ENCODE measurements around the gene PLEK. TPM values are rescaled to one million over a fixed set of nuclear protein-coding genes. Genes with fewer than 3 reads are reported as not detected.

PLEK gene
- total and polyA plus RNA-seq, 10 of the 15 experiments (the other 5 are each of a cell fraction or from before 2014, with no cell fraction given), result 229 to 804 (median 362) TPM

- TF ChIP-seq POLR2AphosphoS5 (IDR thresholded peaks at IDR 0.05; ENCODE audit: low read length) (peak; percentile 56; the same call in 1 of the 2 replicates), POU2F2 (IDR thresholded peaks at IDR 0.05; ENCODE audit: borderline replicate concordance, low read depth, low read length) (no peak), E2F8 (IDR thresholded peaks at IDR 0.05; ENCODE audit: low read depth, partially characterized antibody) (no peak), TBL1XR1 (IDR thresholded peaks at IDR 0.05; ENCODE audit: low read depth, low read length) (no peak), ZBED1 (IDR thresholded peaks at IDR 0.05; ENCODE audit: borderline replicate concordance) (no peak), ZSCAN29 (IDR thresholded peaks at IDR 0.05) (no peak), MLLT1 (IDR thresholded peaks at IDR 0.05) (0 out of 2 replicates have a peak, but pooled peaks have one; percentile 38), SIX5 (IDR thresholded peaks at IDR 0.05; ENCODE audit: low read depth, low read length, severe bottlenecking) (no peak), ZBTB4 (CRISPR knock-in tag; IDR thresholded peaks at IDR 0.05) (no peak), YBX1 (IDR thresholded peaks at IDR 0.05) (no peak), CHD4 (IDR thresholded peaks at IDR 0.05) (no peak)
- H4K20me1 ChIP-seq (ENCODE audit: control insufficient read depth, insufficient read depth), result no peaks in the 10 kb centered on the region
- SMC1A ChIA-PET (ENCODE audit: uncharacterized antibody, unreplicated experiment), result interaction anchor here (0.7 to 7.1 kb wide), 13 partner anchors 10 to 73 kb away, joined by 3 to 126 read pairs (median 5); no protein-coding TSS in a partner anchor
- no peak for DNase-seq (ENCODE audit: low read depth, low spot score)
- RAD21 ChIA-PET (ENCODE audit: unreplicated experiment), result interaction anchor here (0.8 to 7.1 kb wide), 15 partner anchors 8 to 118 kb away, joined by 3 to 62 read pairs (median 7); partner anchors contain the start of genes APLF, FBXO48 and PPP3R1
- BruUV-seq (replicated peaks), result TSS peak; percentile 78
- in situ Hi-C loops (cut with MboI), result no loop called here
- ATAC-seq, result 0 out of 3 replicates have a peak, but pooled peaks have one; percentile 5
- intact Hi-C loops (cut with micrococcal nuclease; ENCODE audit: unreplicated experiment), result loop anchor here (10.0 kb wide), 1 partner anchor 1274 kb away; the partner anchor contains the start of gene AAK1
- peaks cover 14% of the 10 kb centered on the region for H3K4me1 ChIP-seq (ENCODE audit: control insufficient read depth, insufficient read depth, low read length)
- H3K27me3 ChIP-seq (replicated peaks in 1 of 2; ENCODE audit: control insufficient read depth in 2 of 2, insufficient read depth in 2 of 2, low read length in 1 of 2), result no peaks in the 10 kb centered on the region
- H3K36me3 ChIP-seq (ENCODE audit: control insufficient read depth in 2 of 2, insufficient read depth in 2 of 2, low read length in 1 of 2), result no peaks in the 10 kb centered on the region; a peak in 1 of 4 replicates
- POLR2A ChIA-PET, result interaction anchor here (0.9 to 6.7 kb wide), 8 partner anchors 8 to 70 kb away, joined by 3 to 71 read pairs (median 12); no protein-coding TSS in a partner anchor
- WGBS (ENCODE audit: insufficient coverage, insufficient replicate concordance, low lambda C conversion rate, missing lambda C conversion rate), result 0% methylated on average over 1 of the region's 1 CpG
- H3K4me2 ChIP-seq (ENCODE audit: control insufficient read depth, insufficient read depth), result peak overlapping the region; percentile 51
- peak overlapping the region; percentile 65 for H3K4me3 ChIP-seq
- FAIRE-seq, result no peak
- H3K79me2 ChIP-seq (ENCODE audit: control insufficient read depth, insufficient read depth, low read length), result peaks cover 99% of the 10 kb centered on the region
- CTCF ChIA-PET, result interaction anchor here (0.6 to 3.9 kb wide), 9 partner anchors 8 to 96 kb away, joined by 3 to 22 read pairs (median 4); partner anchors contain the start of genes APLF and FBXO48
- peak overlapping the region; percentile 32 for H3K27ac ChIP-seq (ENCODE audit: control insufficient read depth, insufficient read depth)
- 0 out of 2 replicates have a peak overlapping the region, but pooled peaks have one; percentile 1 for H3K9ac ChIP-seq (ENCODE audit: control insufficient read depth, insufficient read depth, low read length)
- no peak overlapping the region for H2AFZ ChIP-seq (ENCODE audit: control insufficient read depth, low read depth, low read length)
- H3K9me3 ChIP-seq (replicated peaks; ENCODE audit: control insufficient read depth, insufficient read depth, low read length), result no peaks in the 10 kb centered on the region
These were observed 6.1 kb downstream of the PLEK start for GRCh38 chr2:68371138-68371537.

All from GM12878 (cell line).